ENCODE data around the gene TMC4. TPM values are rescaled to one million over a fixed set of nuclear protein-coding genes. Genes with fewer than 3 reads are reported as not detected.
"Not testable (repeated sequence)": the region's sequence is repeated elsewhere in the genome, so short reads cannot be mapped to it uniquely, and the experiment has no call there.

TMC4 gene
- total RNA-seq, 1 donor from 2014 or later = not detected

- no peak for TF ChIP-seq CTCF (IDR thresholded peaks at IDR 0.05; ENCODE audit: partially characterized antibody, unreplicated experiment)
- Mint-ChIP-seq H3K4me3 (ENCODE audit: unreplicated experiment) (peak overlapping the region; percentile 78), H3K36me3 (ENCODE audit: unreplicated experiment) (no peaks in the 10 kb centered on the region), H3K27ac (ENCODE audit: unreplicated experiment) (peak overlapping the region; percentile 90), H3K9me3 (ENCODE audit: unreplicated experiment) (peaks cover 2% of the 10 kb centered on the region), H3K27me3 (ENCODE audit: unreplicated experiment) (peaks cover 6% of the 10 kb centered on the region), H3K4me1 (ENCODE audit: low read depth, unreplicated experiment) (peaks cover 19% of the 10 kb centered on the region)
- DNase-seq = no peak
These were observed 6.4 kb upstream of the TMC4 start for GRCh38 chr19:54179262-54179852.

- Mint-ChIP-seq H3K36me3 (ENCODE audit: unreplicated experiment) (no peaks in the 10 kb centered on the region), H3K27ac (ENCODE audit: unreplicated experiment) (peak overlapping the region; percentile 90), H3K9me3 (ENCODE audit: unreplicated experiment) (peaks cover 2% of the 10 kb centered on the region), H3K4me3 (ENCODE audit: unreplicated experiment) (peak overlapping the region; percentile 41), H3K4me1 (ENCODE audit: low read depth, unreplicated experiment) (peaks cover 19% of the 10 kb centered on the region), H3K27me3 (ENCODE audit: unreplicated experiment) (peaks cover 3% of the 10 kb centered on the region)
- peak; percentile 72 for DNase-seq
- no peak for TF ChIP-seq CTCF (IDR thresholded peaks at IDR 0.05; ENCODE audit: partially characterized antibody, unreplicated experiment)
These were observed 5.8 kb upstream of the TMC4 start for GRCh38 chr19:54178581-54179261.

GRCh38 chr19:54173951-54174834, 1.2 kb upstream of the TMC4 start:
- no peak for DNase-seq
- TF ChIP-seq CTCF (IDR thresholded peaks at IDR 0.05; ENCODE audit: partially characterized antibody, unreplicated experiment) = no peak
- no peak overlapping the region for H3K4me3 Mint-ChIP-seq (ENCODE audit: unreplicated experiment)
- H3K9me3 Mint-ChIP-seq (ENCODE audit: unreplicated experiment) = peaks cover 6% of the 10 kb centered on the region
- H3K27ac Mint-ChIP-seq (ENCODE audit: unreplicated experiment) = no peak overlapping the region
- peaks cover 5% of the 10 kb centered on the region for H3K27me3 Mint-ChIP-seq (ENCODE audit: unreplicated experiment)
- H3K4me1 Mint-ChIP-seq (ENCODE audit: low read depth, unreplicated experiment) = peaks cover 9% of the 10 kb centered on the region
- no peaks in the 10 kb centered on the region for H3K36me3 Mint-ChIP-seq (ENCODE audit: unreplicated experiment)

GRCh38 chr19:54173359-54173699, 369 bp upstream of the TMC4 start:
- H3K9me3 Mint-ChIP-seq (ENCODE audit: unreplicated experiment) = peaks cover 3% of the 10 kb centered on the region
- no peaks in the 10 kb centered on the region for H3K4me1 Mint-ChIP-seq (ENCODE audit: low read depth, unreplicated experiment)
- DNase-seq = no peak
- no peaks in the 10 kb centered on the region for H3K36me3 Mint-ChIP-seq (ENCODE audit: unreplicated experiment)
- no peak overlapping the region for H3K4me3 Mint-ChIP-seq (ENCODE audit: unreplicated experiment)
- H3K27ac Mint-ChIP-seq (ENCODE audit: unreplicated experiment) = no peak overlapping the region
- H3K27me3 Mint-ChIP-seq (ENCODE audit: unreplicated experiment) = peaks cover 5% of the 10 kb centered on the region
- no peak for TF ChIP-seq CTCF (IDR thresholded peaks at IDR 0.05; ENCODE audit: partially characterized antibody, unreplicated experiment)

GRCh38 chr19:54171736-54172431, 1.1 kb downstream of the TMC4 start:
- H3K4me3 Mint-ChIP-seq (ENCODE audit: unreplicated experiment) = peak overlapping the region; percentile 21
- H3K4me1 Mint-ChIP-seq (ENCODE audit: low read depth, unreplicated experiment); DNase-seq; H3K36me3 Mint-ChIP-seq (ENCODE audit: unreplicated experiment); H3K9me3 Mint-ChIP-seq (ENCODE audit: unreplicated experiment); H3K27me3 Mint-ChIP-seq (ENCODE audit: unreplicated experiment): not testable (repeated sequence)
- H3K27ac Mint-ChIP-seq (ENCODE audit: unreplicated experiment) = peak overlapping the region; percentile 4

Measured in glutamatergic neuron (in vitro differentiated cells).